HepG2 (cell line): ENCODE results near the gene DNASE1L2. TPM values are rescaled to one million over a fixed set of nuclear protein-coding genes. Genes with fewer than 3 reads are reported as not detected.

Experiments
- CCDC6 ChIP-seq: sonication (generic); formaldehyde crosslinking; IDR thresholded peaks from 2 replicates; pipeline ENCODE4 v1.8.1; 2022; ENCODE audit warnings: mild to moderate bottlenecking, missing genetic modification reagents, moderate library complexity
- DNMT3B ChIP-seq: conservative IDR thresholded peaks from 2 replicates; pipeline ENCODE4 v1.6.1; 2016; ENCODE audit warnings: missing biosample characterization, control low read depth
- KAT2B ChIP-seq: fragments of 150-350 bp; IDR thresholded peaks from 2 replicates; pipeline ENCODE4 v1.6.1; 2014; ENCODE audit warnings: low read depth, low read length, borderline replicate concordance
- SRSF9 ChIP-seq: fragments of 200-400 bp; formaldehyde crosslinking; IDR thresholded peaks from 2 replicates; pipeline ENCODE4 v1.6.1; 2018; ENCODE audit warnings: borderline replicate concordance, mild to moderate bottlenecking, low read depth, low read length; ENCODE audit not compliant: insufficient read depth, poor library complexity, severe bottlenecking
- ZBTB3 ChIP-seq: sonication (generic); formaldehyde crosslinking; IDR thresholded peaks from 2 replicates; pipeline ENCODE4 v1.4.0; 2020; ENCODE audit warnings: low read depth, mild to moderate bottlenecking, moderate library complexity, missing genetic modification reagents, borderline replicate concordance
- ZNF556 ChIP-seq: sonication (generic); formaldehyde crosslinking; IDR thresholded peaks from 2 replicates; pipeline ENCODE4 v1.4.0; 2020; ENCODE audit warnings: mild to moderate bottlenecking, missing genetic modification reagents, borderline replicate concordance
- ZSCAN22 ChIP-seq: sonication (generic); formaldehyde crosslinking; IDR thresholded peaks from 2 replicates; pipeline ENCODE4 v1.4.0; 2020; ENCODE audit warnings: mild to moderate bottlenecking, missing genetic modification reagents
- polyA plus RNA-seq, 8 experiments: library from polyadenylated mRNA; depleted of rRNA in 3 of 8; stranded (reverse) in 7 of 8; unstranded in 1 of 8; fragments of >200 nt; fragmentation: Illumina TruSeq in 4 of 8; extraction: Trizol in 4 of 8; gene quantifications; 2 replicates each; pipeline versions ENCODE4 v1.2.1 to v1.2.3, GENCODE V29; 2011 to 2016; ENCODE audit warnings: low read depth in 4 of 8, missing spikeins in 1 of 8, mixed read lengths in 1 of 8; ENCODE audit not compliant: insufficient read depth in 1 of 8
- total RNA-seq, 5 experiments: library from RNA; depleted of rRNA; stranded (reverse); fragments of >200 nt; fragmentation: Illumina TruSeq; extraction: Trizol; gene quantifications; 2 replicates each; pipeline ENCODE4 v1.2.3, GENCODE V29; 2016; ENCODE audit warnings: low read depth in 1 of 5
- TF ChIP-seq, protein P1 (sequence below): sonication (generic); formaldehyde crosslinking; IDR thresholded peaks from 2 replicates; pipeline ENCODE4 v1.5.0; 2020; ENCODE audit warnings: mild to moderate bottlenecking, missing genetic modification reagents
- TF ChIP-seq, protein P2 (sequence below): sonication (generic); formaldehyde crosslinking; IDR thresholded peaks from 2 replicates; pipeline ENCODE4 v1.8.0; 2022; ENCODE audit warnings: missing genetic modification reagents, mild to moderate bottlenecking, inconsistent platforms, borderline replicate concordance
- TF ChIP-seq, protein P3 (sequence below): sonication (generic); formaldehyde crosslinking; IDR thresholded peaks from 2 replicates; pipeline ENCODE4 v1.5.1; 2020; ENCODE audit warnings: mild to moderate bottlenecking, missing genetic modification reagents, moderate library complexity
- TF ChIP-seq, protein P4 (sequence below): sonication (generic); formaldehyde crosslinking; IDR thresholded peaks from 2 replicates; pipeline ENCODE4 v1.5.0; 2020; ENCODE audit warnings: mild to moderate bottlenecking, missing genetic modification reagents, borderline replicate concordance

DNASE1L2 gene
- total and polyA plus RNA-seq, 2 of the 13 experiments (the other 11 are each of a cell fraction or from before 2014, with no cell fraction given), result 0.44 to 0.50 TPM

DNA sequence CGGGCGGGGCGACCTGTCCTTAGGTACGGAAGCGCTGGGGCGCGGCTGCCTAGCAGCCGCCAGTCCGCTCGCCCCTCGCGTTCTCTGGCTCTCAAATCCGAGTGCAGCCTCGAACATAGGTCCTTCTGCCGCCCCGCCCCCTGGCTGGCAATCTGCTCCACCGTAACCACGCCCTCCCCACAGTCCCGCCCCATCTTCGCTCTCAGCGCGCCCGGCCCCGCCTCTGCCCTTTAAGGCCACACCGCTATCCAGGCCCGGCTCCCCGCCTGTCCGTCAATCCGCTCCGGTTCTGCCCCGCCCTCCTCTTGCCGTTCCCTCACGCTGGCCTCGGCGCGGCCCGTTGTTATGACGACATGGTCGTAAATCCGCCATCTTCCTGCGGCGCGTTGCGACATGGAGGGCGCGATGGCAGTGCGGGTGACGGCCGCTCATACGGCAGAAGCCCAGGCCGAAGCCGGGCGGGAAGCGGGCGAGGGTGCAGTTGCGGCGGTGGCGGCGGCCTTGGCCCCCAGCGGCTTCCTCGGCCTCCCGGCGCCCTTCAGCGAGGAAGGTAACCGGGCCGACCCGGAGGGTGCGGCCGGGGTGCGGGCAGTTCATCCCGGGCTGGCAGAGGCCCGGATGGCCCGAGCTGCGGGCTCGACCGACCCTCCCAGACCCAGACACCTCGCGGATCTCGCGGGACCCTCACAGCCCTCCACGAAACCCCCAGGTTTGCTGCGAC is 12.9 kb upstream of the DNASE1L2 start, which contains the start of gene E4F1 (continued):
- TF ChIP-seq SRSF9, result no peak
- 0 out of 2 replicates have a peak, but pooled peaks have one; percentile 71 for TF ChIP-seq ZBTB3 (CRISPR knock-in tag)
- TF ChIP-seq, protein P1, sequence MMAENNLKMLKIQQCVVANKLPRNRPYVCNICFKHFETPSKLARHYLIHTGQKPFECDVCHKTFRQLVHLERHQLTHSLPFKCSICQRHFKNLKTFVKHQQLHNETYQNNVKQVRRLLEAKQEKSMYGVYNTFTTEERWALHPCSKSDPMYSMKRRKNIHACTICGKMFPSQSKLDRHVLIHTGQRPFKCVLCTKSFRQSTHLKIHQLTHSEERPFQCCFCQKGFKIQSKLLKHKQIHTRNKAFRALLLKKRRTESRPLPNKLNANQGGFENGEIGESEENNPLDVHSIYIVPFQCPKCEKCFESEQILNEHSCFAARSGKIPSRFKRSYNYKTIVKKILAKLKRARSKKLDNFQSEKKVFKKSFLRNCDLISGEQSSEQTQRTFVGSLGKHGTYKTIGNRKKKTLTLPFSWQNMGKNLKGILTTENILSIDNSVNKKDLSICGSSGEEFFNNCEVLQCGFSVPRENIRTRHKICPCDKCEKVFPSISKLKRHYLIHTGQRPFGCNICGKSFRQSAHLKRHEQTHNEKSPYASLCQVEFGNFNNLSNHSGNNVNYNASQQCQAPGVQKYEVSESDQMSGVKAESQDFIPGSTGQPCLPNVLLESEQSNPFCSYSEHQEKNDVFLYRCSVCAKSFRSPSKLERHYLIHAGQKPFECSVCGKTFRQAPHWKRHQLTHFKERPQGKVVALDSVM (CRISPR knock-in tag), result 0 out of 2 replicates have a peak, but pooled peaks have one; percentile 36
- no peak for TF ChIP-seq KAT2B
- TF ChIP-seq ZSCAN22, result no peak
- TF ChIP-seq, protein P2, sequence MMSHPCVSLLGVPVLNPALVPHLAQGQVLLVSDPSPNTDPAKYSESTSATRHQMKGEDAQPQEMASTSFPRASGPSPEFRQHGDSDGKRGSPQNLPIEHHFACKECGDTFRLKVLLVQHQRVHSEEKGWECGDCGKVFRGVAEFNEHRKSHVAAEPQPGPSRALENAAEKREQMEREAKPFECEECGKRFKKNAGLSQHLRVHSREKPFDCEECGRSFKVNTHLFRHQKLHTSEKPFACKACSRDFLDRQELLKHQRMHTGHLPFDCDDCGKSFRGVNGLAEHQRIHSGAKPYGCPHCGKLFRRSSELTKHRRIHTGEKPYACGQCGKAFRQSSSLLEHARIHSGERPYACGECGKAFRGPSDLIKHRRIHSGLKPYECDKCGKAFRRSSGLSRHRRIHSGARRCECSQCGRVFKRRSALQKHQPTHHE (CRISPR knock-in tag), result peak; percentile 80
- TF ChIP-seq, protein P3, sequence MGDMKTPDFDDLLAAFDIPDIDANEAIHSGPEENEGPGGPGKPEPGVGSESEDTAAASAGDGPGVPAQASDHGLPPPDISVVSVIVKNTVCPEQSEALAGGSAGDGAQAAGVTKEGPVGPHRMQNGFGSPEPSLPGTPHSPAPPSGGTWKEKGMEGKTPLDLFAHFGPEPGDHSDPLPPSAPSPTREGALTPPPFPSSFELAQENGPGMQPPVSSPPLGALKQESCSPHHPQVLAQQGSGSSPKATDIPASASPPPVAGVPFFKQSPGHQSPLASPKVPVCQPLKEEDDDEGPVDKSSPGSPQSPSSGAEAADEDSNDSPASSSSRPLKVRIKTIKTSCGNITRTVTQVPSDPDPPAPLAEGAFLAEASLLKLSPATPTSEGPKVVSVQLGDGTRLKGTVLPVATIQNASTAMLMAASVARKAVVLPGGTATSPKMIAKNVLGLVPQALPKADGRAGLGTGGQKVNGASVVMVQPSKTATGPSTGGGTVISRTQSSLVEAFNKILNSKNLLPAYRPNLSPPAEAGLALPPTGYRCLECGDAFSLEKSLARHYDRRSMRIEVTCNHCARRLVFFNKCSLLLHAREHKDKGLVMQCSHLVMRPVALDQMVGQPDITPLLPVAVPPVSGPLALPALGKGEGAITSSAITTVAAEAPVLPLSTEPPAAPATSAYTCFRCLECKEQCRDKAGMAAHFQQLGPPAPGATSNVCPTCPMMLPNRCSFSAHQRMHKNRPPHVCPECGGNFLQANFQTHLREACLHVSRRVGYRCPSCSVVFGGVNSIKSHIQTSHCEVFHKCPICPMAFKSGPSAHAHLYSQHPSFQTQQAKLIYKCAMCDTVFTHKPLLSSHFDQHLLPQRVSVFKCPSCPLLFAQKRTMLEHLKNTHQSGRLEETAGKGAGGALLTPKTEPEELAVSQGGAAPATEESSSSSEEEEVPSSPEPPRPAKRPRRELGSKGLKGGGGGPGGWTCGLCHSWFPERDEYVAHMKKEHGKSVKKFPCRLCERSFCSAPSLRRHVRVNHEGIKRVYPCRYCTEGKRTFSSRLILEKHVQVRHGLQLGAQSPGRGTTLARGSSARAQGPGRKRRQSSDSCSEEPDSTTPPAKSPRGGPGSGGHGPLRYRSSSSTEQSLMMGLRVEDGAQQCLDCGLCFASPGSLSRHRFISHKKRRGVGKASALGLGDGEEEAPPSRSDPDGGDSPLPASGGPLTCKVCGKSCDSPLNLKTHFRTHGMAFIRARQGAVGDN, result peak; percentile 94
- TF ChIP-seq DNMT3B (CRISPR knock-in tag), result no peak
- peak; percentile 87 for TF ChIP-seq ZNF556
- TF ChIP-seq CCDC6 (CRISPR knock-in tag), result peak; percentile 73; the same call in 1 of the 2 replicates
- TF ChIP-seq, protein P4, sequence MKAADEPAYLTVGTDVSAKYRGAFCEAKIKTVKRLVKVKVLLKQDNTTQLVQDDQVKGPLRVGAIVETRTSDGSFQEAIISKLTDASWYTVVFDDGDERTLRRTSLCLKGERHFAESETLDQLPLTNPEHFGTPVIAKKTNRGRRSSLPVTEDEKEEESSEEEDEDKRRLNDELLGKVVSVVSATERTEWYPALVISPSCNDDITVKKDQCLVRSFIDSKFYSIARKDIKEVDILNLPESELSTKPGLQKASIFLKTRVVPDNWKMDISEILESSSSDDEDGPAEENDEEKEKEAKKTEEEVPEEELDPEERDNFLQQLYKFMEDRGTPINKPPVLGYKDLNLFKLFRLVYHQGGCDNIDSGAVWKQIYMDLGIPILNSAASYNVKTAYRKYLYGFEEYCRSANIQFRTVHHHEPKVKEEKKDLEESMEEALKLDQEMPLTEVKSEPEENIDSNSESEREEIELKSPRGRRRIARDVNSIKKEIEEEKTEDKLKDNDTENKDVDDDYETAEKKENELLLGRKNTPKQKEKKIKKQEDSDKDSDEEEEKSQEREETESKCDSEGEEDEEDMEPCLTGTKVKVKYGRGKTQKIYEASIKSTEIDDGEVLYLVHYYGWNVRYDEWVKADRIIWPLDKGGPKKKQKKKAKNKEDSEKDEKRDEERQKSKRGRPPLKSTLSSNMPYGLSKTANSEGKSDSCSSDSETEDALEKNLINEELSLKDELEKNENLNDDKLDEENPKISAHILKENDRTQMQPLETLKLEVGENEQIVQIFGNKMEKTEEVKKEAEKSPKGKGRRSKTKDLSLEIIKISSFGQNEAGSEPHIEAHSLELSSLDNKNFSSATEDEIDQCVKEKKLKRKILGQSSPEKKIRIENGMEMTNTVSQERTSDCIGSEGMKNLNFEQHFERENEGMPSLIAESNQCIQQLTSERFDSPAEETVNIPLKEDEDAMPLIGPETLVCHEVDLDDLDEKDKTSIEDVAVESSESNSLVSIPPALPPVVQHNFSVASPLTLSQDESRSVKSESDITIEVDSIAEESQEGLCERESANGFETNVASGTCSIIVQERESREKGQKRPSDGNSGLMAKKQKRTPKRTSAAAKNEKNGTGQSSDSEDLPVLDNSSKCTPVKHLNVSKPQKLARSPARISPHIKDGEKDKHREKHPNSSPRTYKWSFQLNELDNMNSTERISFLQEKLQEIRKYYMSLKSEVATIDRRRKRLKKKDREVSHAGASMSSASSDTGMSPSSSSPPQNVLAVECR, result peak; percentile 97
